ENCODE data around the gene CDH15. TPM values are rescaled to one million over a fixed set of nuclear protein-coding genes. Genes with fewer than 3 reads are reported as not detected.

Gene CDH15
- total and polyA plus RNA-seq, 2 of the 13 experiments (the other 11 are each of a cell fraction or from before 2014, with no cell fraction given) = 0.74 to 2.2 TPM

DNA sequence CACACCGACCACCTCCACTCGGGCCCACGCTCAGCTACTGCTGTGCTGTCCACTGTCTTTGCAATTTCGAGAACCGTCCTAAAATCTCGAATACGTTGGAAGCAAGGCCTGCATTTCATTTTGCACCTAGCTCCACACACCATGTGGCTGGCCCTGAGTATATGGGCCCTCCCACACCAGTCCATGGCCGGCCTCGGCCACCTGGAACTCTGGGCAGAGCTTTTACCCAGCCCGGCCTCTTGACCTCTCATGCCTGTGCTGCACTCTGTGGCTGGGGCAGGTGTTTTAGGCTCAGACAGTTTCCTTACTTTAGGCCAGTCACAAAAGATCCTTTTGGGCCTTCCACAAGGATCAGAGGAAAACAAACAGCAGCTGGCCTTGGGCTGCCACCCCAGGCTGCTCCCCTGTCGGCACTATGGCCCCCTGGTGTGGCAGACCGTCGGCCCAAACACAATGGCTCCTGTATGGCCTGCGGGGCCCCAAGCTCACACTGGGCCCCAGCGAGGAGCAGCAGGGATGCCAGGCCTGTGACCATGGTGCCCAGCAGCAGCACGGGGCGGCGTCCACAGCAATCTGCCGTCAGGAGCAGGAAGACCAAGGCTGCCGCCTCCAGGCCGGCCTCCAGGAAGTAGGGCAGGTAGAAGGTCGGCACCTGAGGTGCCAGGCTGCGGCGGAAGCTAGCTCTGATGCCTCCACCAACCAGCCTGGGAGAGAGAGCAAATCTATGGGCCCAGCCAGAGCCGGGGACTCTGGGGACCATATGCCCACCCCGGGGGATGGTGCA is 26.3 kb downstream of the CDH15 start (continued):
- no peak for TF ChIP-seq ZFP41 (CRISPR knock-in tag; IDR thresholded peaks at IDR 0.05; ENCODE audit: borderline replicate concordance)
- TF ChIP-seq PHF20 (CRISPR knock-in tag; IDR thresholded peaks at IDR 0.05) = no peak; the same call in 1 of the 2 replicates
- TF ChIP-seq, protein P1, sequence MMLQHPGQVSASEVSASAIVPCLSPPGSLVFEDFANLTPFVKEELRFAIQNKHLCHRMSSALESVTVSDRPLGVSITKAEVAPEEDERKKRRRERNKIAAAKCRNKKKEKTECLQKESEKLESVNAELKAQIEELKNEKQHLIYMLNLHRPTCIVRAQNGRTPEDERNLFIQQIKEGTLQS (CRISPR knock-in tag; IDR thresholded peaks at IDR 0.05) = no peak
- TF ChIP-seq ZNF354B (CRISPR knock-in tag; IDR thresholded peaks at IDR 0.05) = no peak
- no peak for TF ChIP-seq ARID2 (CRISPR knock-in tag; IDR thresholded peaks at IDR 0.05; ENCODE audit: borderline replicate concordance)
- TF ChIP-seq NR2C2 (CRISPR knock-in tag; IDR thresholded peaks at IDR 0.05; ENCODE audit: borderline replicate concordance) = peak; percentile 86
- TF ChIP-seq, protein P2, sequence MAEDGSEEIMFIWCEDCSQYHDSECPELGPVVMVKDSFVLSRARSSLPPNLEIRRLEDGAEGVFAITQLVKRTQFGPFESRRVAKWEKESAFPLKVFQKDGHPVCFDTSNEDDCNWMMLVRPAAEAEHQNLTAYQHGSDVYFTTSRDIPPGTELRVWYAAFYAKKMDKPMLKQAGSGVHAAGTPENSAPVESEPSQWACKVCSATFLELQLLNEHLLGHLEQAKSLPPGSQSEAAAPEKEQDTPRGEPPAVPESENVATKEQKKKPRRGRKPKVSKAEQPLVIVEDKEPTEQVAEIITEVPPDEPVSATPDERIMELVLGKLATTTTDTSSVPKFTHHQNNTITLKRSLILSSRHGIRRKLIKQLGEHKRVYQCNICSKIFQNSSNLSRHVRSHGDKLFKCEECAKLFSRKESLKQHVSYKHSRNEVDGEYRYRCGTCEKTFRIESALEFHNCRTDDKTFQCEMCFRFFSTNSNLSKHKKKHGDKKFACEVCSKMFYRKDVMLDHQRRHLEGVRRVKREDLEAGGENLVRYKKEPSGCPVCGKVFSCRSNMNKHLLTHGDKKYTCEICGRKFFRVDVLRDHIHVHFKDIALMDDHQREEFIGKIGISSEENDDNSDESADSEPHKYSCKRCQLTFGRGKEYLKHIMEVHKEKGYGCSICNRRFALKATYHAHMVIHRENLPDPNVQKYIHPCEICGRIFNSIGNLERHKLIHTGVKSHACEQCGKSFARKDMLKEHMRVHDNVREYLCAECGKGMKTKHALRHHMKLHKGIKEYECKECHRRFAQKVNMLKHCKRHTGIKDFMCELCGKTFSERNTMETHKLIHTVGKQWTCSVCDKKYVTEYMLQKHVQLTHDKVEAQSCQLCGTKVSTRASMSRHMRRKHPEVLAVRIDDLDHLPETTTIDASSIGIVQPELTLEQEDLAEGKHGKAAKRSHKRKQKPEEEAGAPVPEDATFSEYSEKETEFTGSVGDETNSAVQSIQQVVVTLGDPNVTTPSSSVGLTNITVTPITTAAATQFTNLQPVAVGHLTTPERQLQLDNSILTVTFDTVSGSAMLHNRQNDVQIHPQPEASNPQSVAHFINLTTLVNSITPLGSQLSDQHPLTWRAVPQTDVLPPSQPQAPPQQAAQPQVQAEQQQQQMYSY (CRISPR knock-in tag; IDR thresholded peaks at IDR 0.05) = no peak; the same call in 1 of the 2 replicates
- no peak for TF ChIP-seq THYN1 (CRISPR knock-in tag; IDR thresholded peaks at IDR 0.05; ENCODE audit: borderline replicate concordance, low read depth)
- no peak for TF ChIP-seq CC2D1A (CRISPR knock-in tag; IDR thresholded peaks at IDR 0.05)
- TF ChIP-seq, protein P3, sequence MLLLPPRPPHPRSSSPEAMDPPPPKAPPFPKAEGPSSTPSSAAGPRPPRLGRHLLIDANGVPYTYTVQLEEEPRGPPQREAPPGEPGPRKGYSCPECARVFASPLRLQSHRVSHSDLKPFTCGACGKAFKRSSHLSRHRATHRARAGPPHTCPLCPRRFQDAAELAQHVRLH (CRISPR knock-in tag; IDR thresholded peaks at IDR 0.05; ENCODE audit: borderline replicate concordance, low read depth) = peak; percentile 90; the same call in 1 of the 2 replicates
- TF ChIP-seq ZNF563 (CRISPR knock-in tag; IDR thresholded peaks at IDR 0.05) = no peak
- TF ChIP-seq, protein P4, sequence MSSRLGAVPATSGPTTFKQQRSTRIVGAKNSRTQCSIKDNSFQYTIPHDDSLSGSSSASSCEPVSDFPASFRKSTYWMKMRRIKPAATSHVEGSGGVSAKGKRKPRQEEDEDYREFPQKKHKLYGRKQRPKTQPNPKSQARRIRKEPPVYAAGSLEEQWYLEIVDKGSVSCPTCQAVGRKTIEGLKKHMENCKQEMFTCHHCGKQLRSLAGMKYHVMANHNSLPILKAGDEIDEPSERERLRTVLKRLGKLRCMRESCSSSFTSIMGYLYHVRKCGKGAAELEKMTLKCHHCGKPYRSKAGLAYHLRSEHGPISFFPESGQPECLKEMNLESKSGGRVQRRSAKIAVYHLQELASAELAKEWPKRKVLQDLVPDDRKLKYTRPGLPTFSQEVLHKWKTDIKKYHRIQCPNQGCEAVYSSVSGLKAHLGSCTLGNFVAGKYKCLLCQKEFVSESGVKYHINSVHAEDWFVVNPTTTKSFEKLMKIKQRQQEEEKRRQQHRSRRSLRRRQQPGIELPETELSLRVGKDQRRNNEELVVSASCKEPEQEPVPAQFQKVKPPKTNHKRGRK (CRISPR knock-in tag; IDR thresholded peaks at IDR 0.05) = no peak
- TF ChIP-seq, protein P5, sequence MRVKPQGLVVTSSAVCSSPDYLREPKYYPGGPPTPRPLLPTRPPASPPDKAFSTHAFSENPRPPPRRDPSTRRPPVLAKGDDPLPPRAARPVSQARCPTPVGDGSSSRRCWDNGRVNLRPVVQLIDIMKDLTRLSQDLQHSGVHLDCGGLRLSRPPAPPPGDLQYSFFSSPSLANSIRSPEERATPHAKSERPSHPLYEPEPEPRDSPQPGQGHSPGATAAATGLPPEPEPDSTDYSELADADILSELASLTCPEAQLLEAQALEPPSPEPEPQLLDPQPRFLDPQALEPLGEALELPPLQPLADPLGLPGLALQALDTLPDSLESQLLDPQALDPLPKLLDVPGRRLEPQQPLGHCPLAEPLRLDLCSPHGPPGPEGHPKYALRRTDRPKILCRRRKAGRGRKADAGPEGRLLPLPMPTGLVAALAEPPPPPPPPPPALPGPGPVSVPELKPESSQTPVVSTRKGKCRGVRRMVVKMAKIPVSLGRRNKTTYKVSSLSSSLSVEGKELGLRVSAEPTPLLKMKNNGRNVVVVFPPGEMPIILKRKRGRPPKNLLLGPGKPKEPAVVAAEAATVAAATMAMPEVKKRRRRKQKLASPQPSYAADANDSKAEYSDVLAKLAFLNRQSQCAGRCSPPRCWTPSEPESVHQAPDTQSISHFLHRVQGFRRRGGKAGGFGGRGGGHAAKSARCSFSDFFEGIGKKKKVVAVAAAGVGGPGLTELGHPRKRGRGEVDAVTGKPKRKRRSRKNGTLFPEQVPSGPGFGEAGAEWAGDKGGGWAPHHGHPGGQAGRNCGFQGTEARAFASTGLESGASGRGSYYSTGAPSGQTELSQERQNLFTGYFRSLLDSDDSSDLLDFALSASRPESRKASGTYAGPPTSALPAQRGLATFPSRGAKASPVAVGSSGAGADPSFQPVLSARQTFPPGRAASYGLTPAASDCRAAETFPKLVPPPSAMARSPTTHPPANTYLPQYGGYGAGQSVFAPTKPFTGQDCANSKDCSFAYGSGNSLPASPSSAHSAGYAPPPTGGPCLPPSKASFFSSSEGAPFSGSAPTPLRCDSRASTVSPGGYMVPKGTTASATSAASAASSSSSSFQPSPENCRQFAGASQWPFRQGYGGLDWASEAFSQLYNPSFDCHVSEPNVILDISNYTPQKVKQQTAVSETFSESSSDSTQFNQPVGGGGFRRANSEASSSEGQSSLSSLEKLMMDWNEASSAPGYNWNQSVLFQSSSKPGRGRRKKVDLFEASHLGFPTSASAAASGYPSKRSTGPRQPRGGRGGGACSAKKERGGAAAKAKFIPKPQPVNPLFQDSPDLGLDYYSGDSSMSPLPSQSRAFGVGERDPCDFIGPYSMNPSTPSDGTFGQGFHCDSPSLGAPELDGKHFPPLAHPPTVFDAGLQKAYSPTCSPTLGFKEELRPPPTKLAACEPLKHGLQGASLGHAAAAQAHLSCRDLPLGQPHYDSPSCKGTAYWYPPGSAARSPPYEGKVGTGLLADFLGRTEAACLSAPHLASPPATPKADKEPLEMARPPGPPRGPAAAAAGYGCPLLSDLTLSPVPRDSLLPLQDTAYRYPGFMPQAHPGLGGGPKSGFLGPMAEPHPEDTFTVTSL (CRISPR knock-in tag; IDR thresholded peaks at IDR 0.05; ENCODE audit: borderline replicate concordance) = no peak
- TF ChIP-seq ZNF777 (CRISPR knock-in tag; IDR thresholded peaks at IDR 0.05) = no peak
